NCI-H774 (cell line): ENCODE results near the gene MYOZ1.

ENCODE experiments used
- DNase-seq: peaks from one replicate; lab custom pipeline; 2025; lab: John Stamatoyannopoulos, UW

MYOZ1 gene

DNA sequence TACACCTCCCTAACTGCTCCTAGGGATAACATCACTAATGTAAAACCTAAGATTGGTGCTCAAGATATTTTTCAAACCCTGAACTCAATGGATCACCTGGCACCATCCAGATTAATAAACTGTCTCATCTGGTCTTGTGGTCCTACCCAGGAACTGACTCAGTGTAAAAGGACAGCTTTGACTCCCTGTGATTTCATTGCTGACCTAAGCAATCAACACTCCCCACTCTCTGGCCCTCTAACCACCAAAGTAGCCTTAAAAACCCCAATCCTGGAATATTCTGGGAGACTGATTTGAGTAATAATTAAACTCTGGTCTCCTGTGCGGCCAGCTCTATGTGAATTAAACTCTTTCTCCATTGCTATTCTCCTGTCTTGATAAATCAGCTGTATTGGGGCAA, 43.9 kb downstream of the MYOZ1 start:
- no peak for DNase-seq

DNA sequence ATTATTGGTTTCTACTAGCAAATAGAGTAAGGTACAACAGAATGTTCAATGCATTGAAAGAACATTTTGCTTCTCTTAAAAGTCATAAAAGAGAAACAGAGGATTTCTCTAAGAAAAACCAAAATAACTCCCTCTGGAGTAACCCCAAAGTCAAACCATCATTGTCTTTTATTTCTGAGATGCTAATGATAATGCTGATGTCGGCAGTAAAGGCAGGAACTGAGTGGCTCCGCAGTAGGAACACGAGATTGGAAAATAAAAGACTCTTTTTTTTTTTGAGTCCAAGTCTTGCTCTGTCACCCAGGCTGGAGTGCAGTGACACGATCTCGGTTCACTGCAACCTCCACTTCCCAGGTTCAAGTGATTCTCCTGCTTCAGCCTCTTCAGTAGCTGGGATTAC, 47.5 kb downstream of the MYOZ1 start:
- no peak for DNase-seq

DNA sequence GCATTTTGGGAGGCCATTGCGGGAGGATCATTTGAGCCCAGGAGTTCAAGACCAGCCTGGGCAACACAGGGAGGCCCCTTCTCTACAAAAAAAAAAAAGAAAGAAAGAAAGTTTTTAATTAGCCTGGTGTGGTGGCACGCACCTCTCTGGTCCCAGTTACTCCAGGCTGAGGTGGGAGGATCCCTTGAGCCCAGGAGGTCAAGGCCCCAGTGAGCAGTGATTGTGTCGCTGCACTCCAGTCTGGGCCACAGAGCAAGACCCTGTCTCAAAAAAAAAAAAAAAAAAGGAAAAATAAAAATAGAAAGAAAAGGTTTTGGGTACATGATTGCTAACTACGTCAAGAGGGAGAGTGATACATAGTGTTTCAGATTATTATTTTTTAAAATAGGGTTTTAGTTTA, 48.2 kb downstream of the MYOZ1 start:
- no peak for DNase-seq

DNA sequence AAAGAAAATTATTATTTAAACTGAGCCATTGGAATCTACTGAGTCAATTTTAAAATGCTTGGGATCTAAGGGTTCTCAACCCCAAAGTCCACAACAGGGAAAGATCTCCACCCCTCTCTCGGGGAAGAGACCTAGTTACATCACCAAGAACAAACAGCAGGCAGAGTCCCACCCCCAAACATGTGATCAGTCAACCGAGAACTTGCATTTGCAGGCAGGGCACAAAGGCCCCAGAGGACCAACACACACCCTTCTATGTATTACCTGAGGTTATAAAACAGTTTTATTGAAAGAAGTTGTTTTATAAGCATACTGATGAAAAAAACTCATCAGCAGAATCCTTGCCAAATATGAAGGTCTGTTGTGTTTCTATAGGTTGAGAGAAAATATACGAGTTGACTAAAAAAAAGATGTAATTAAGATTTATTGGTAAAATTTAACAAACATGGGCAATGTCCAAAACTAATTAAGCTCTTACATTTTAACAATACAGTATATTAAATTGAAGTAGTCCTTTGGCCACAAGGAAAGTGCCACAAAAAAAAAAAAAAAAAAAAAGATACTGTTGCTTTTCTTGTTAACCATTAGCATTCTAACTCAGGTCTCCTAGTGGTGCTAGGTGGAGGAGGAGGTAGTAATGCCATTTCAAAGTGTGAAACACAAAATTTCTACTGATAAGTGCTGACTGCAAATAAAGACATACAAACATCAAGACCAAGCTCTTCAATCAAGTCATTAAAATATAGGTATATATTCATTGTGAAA, 49.2 kb downstream of the MYOZ1 start:
- DNase-seq = peak; percentile 57

DNA sequence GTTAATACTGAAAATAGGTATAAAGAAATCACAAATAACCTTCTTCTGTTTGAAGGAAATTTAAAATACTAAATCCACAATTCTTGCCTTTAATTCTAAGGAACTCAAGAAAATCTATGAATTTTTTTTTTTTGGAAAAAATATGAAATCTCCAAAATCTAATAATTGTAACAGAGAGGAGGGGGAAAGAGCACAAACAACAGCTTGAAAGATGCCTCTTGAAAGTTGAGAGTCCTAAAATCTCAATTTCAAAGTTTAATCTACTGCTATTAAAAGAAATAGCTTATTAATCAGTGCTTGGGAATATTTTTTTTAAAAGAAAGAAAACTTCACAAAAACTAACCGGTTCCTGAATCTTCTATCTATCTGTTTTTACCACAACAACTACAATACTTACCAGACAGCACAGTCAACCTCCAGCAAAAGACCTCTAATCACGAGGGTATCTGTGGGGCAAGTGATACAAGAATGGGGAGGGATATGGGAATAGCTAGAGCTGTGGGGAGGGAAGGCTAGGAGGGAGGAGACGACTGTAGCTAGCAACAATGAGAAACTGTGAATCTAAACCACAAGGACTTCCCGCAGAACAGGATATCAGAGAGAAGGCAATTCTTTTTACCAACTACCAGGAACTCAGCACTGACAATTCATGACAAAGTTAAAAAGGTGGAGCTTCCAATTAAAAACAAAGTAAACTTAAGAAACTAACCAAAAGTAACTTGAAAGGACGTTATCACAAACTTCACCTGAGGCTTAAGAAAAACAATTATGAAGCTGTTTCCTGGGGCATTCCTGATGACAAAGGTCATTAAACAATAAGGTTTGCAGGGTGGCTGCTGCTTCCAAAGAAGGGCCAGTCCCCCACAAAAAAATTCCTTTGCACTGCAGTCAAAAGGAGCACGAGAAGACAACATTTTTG, 50.1 kb downstream of the MYOZ1 start, which contains the start of gene USP54:
USP54 (minus strand) TSS at position 462 of the 919 bp plus-strand sequence. CDS start 15,684 bp downstream, outside the sequence.
- no peak for DNase-seq

DNA sequence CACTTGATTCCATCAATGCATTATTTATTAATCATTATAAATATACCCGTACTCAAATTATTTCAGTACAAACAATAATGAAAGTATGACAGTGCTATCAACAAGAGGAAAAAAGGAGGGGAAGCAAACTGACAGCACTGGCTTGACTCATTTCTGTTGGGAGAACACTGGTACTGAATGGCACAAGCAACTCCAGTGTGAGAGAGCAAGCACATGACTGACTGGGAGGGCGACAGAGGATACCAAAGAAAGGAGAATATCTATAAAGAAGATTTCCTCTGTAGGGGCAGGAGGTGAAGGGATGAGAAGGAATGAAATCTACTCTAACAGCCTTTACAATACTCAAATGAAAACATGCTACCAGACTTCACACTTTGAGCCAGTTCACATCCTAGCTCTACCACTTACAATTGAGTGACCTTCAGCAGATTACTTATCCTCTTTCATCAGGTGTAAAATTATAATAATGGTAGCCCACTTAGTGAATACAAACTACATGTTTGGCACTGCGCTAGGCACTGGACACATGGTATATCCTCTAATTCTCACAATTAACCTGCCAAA, 51.6 kb downstream of the MYOZ1 start:
- no peak for DNase-seq

DNA sequence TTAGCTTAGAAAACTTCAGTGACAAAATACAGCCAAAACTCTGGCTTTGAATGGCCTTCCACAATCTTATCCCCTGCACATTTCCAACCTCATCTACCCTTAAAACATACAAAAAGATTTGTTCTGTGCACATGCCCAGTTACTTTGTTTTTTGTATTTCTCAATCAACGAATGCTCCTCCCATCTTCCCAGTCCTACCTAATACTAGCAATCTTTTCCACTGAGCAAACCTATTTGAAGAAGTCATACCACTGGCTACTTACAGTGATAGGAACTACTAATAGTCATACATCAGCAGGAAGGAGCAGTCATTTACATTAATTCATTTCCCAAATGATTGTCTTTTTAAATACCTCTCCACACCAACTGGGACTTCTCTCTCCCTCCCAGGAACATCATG, 52.6 kb downstream of the MYOZ1 start:
- DNase-seq = no peak

DNA sequence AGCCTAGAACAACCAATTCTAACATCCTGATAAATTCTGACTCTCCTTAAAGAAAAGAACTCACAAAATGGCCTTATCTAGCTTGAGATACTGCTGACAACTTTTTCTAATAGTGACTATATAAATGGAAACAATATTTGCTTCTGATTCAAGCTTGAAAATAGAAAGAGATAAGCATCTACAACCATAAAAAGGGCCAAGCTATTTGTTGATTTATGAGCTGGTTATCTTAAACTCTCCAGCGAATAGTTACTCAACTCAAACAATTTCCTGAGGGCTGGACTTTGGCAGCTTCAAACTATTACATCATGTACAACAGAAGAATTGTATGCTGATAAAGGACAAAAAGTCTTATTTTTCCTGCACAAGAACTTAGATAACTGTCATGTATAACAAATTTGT, 54.7 kb downstream of the MYOZ1 start:
- no peak for DNase-seq

DNA sequence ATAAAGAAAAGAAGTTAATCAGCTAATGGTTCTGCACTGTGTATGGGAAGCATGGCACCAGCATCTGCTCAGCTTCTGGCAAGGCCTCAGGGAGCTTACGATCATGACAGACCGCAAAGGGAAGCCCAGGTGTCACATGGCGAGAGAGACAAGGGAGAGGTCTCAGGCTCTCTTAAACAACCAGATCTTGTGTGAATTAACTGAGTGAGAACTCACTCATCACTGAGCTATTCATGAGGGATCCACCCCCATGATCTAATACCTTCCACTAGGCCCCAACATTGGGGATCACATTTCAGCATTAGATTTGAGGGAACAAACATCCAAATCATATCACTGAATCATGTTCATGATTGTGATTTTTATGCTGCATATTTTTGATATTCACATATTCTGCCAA, 55.9 kb downstream of the MYOZ1 start:
- DNase-seq = no peak

DNA sequence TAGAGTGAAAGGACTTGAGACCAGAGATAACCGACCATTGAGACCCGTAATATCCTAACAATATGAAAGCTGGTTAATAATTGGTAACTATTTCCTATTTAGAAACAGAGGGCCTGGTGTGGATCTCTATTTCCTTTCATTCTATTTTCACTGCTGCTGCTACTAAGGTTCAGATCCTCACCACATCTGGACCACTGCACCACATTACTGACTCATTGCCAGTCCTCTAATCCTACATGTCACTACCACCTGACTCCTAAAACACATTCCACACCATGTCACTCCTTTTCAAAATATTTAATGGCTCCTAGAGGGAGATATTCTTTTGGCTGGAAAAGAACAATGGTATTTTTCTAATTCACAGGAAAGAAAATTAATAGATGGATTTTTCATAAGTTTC, 56.5 kb downstream of the MYOZ1 start:
- no peak for DNase-seq

DNA sequence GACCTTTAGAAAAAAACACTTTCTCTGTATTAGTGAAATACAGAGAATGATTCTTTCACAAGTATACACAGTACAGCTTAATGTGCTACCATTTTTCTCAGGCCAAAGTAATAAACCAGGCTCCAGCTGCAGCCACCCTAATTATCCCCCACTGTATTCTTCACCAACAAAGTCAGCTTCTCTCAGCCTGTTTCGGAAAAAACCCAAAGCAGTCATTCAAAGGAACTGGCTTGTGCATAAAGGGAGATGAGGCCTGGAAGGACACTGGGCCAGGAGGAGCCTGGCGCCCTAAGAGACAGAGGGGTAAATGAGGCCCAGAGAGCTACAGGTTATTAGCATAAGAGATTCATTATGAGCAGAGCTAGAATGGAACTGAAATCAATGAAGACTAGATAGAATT, 59.4 kb downstream of the MYOZ1 start:
- no peak for DNase-seq
